ENCODE measurements around the gene DDX53. TPM values are rescaled to one million over a fixed set of nuclear protein-coding genes. Genes with fewer than 3 reads are reported as not detected.

The DDX53 gene
- total and polyA plus RNA-seq, 4 experiments from 2014 or later, result not detected

DNA sequence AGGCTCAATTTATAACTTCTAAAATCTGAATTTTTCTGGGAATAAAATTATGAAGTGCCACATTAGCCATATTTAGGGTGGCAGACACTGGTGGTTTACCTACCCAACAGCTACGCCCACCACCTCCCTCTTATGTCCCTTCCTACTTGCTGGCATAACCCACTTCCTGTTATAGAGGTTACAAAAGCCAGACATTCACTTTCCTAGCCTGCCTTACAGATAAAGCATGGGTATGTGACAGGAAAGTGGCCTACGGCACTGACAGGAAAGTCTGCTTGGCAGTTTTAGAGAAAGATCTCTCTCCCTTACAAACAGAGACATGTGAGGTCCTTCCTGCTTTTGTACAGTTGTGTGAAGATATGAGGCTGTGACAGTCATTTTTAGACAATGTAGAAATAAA lies 12.4 kb downstream of the DDX53 start:
- no peak for DNase-seq
- H3K27me3 ChIP-seq (ENCODE audit: insufficient read depth, low read length), result no peaks in the 10 kb centered on the region
- H3K4me3 ChIP-seq (ENCODE audit: low read length in 2 of 2), result no peak overlapping the region
- ChIA-PET POLR2A (ENCODE audit: partially characterized antibody) (no interaction called here), CTCF (ENCODE audit: partially characterized antibody) (no interaction called here)
- no peaks in the 10 kb centered on the region for H3K9me3 ChIP-seq (ENCODE audit: control insufficient read depth in 1 of 2, low read length in 2 of 2)
- Mint-ChIP-seq H3K36me3 (no peaks in the 10 kb centered on the region), H3K9me3 (peaks cover 0 to 7% (median 0%) of the 10 kb centered on the region in 8 donors), H3K27ac (no peak overlapping the region), H3K27me3 (no peaks in the 10 kb centered on the region), H3K4me1 (peaks cover 0 to 1% (median 0%) of the 10 kb centered on the region in 4 donors), H3K4me3 (no peak overlapping the region)
- H3K4me1 ChIP-seq (ENCODE audit: insufficient read depth, low read length), result no peaks in the 10 kb centered on the region
- no peaks in the 10 kb centered on the region for H3K36me3 ChIP-seq (ENCODE audit: insufficient read depth, low read length)
- intact Hi-C loops (cut with micrococcal nuclease), result no loop called here
- no peak overlapping the region for H3K27ac ChIP-seq (ENCODE audit: low read depth, low read length)

DNA sequence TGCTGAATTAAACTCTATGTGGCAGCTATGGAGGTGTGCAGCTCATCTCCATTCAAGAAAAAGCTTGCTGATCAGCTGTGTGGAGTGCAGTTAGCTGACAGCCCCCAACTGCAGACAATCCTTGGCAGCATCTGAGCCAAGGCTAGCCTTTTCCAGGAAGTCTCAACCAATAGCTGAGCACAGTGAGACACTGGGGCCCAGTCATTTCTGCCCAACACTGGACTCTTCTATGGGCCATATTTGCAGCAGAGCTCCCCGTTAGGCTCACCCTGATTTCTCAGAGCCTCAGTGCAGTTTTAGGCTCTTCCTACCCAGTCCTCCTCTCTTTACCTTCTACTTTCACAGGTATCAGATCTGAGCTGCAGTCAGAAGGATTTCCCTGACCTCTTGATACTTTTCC lies 12.9 kb downstream of the DDX53 start:
- Histone ChIP-seq H3K4me3 (ENCODE audit: low read length in 2 of 2) (no peak overlapping the region), H3K36me3 (ENCODE audit: insufficient read depth, low read length) (no peaks in the 10 kb centered on the region), H3K27me3 (ENCODE audit: insufficient read depth, low read length) (no peaks in the 10 kb centered on the region), H3K9me3 (ENCODE audit: control insufficient read depth in 1 of 2, low read length in 2 of 2) (no peaks in the 10 kb centered on the region), H3K4me1 (ENCODE audit: insufficient read depth, low read length) (no peaks in the 10 kb centered on the region), H3K27ac (ENCODE audit: low read depth, low read length) (no peak overlapping the region)
- ChIA-PET CTCF (ENCODE audit: partially characterized antibody) (no interaction called here), POLR2A (ENCODE audit: partially characterized antibody) (no interaction called here)
- Mint-ChIP-seq H3K27ac (no peak overlapping the region), H3K9me3 (peaks cover 0 to 2% (median 0%) of the 10 kb centered on the region in 8 donors), H3K4me3 (no peak overlapping the region), H3K36me3 (no peaks in the 10 kb centered on the region), H3K4me1 (peaks cover 0 to 1% (median 0%) of the 10 kb centered on the region in 4 donors), H3K27me3 (no peaks in the 10 kb centered on the region)
- DNase-seq, result no peak
- intact Hi-C loops (cut with micrococcal nuclease), result no loop called here

DNA sequence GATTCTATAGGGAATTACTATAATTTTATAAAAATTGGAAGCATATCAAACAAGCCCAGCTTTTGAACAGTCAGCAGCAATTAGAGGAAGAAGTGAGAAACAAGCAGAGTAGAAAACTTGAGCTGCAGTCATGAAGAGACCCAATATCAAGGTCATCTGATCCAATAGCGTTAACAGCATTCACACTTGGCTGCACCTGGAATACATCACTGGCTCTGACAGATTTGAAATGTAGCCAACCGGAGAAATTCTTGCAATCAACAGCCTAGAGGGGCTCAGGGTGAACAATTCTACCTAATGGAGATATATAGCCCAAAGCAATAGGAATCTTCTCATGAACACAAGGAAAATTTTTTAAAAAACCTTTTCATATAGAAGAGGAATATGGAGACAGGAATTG lies 13.6 kb downstream of the DDX53 start:
- H3K4me1 ChIP-seq (ENCODE audit: insufficient read depth, low read length), result no peaks in the 10 kb centered on the region
- no peak overlapping the region for H3K27ac ChIP-seq (ENCODE audit: low read depth, low read length)
- H3K27me3 Mint-ChIP-seq, result no peaks in the 10 kb centered on the region
- peaks cover 0 to 2% (median 0%) of the 10 kb centered on the region in 8 donors for H3K9me3 Mint-ChIP-seq
- POLR2A ChIA-PET (ENCODE audit: partially characterized antibody), result no interaction called here
- H3K4me3 Mint-ChIP-seq, result no peak overlapping the region
- DNase-seq, result no peak
- no peak overlapping the region for H3K4me3 ChIP-seq (ENCODE audit: low read length in 2 of 2)
- no peaks in the 10 kb centered on the region for H3K36me3 ChIP-seq (ENCODE audit: insufficient read depth, low read length)
- H3K9me3 ChIP-seq (ENCODE audit: control insufficient read depth in 1 of 2, low read length in 2 of 2), result no peaks in the 10 kb centered on the region
- H3K27ac Mint-ChIP-seq, result no peak overlapping the region
- intact Hi-C loops (cut with micrococcal nuclease), result no loop called here
- CTCF ChIA-PET (ENCODE audit: partially characterized antibody), result no interaction called here
- H3K36me3 Mint-ChIP-seq, result no peaks in the 10 kb centered on the region
- no peaks in the 10 kb centered on the region for H3K27me3 ChIP-seq (ENCODE audit: insufficient read depth, low read length)
- H3K4me1 Mint-ChIP-seq, result peaks cover 0 to 1% (median 0%) of the 10 kb centered on the region in 4 donors

DNA sequence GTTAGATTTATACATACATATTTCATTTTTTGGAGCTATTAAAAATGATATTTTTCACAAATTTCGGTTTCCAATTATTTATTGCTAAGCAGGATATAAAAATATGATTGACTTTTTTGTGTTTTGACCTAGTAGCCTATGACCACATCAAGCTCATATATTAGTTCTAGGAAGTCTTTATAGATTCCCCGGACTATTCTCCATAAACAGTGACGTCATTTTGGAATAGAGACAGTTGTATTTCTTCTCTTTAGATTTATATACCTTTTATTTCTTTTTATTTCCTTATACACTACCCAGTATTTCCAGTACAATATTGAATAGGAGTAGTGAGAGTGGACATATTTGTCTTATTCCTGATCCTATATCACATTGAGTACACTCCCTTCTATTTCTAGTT lies 31.8 kb downstream of the DDX53 start:
- CTCF ChIA-PET (ENCODE audit: partially characterized antibody), result no interaction called here
- Mint-ChIP-seq H3K27ac (no peak overlapping the region), H3K9me3 (peaks cover 0 to 4% (median 0%) of the 10 kb centered on the region in 8 donors)

DNA sequence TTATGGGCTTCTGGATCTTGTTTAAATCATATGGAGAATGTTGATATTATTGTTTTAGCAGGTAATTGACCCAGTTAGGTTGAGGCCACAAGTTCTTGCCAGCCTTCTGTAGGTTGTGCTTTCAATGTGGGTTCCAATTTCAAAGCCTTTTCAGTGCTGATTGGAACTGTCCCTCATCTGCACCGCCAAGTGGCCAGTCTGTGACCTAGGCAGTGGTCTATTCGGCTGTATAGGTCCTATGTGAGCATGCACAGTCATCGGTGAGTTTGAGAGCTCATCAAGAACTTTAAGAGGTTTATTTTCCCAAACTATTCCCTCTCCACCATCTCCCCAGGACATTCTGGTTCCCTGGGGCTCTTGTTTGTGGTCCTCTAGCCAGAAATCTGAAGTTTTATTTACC lies 35.7 kb downstream of the DDX53 start:
- no peak overlapping the region for H3K27ac ChIP-seq (ENCODE audit: low read depth, low read length)

More for the DNA sequence above, 31.8 kb downstream of the DDX53 start:
- Histone ChIP-seq H3K9me3 (ENCODE audit: control insufficient read depth in 1 of 2, low read length in 2 of 2) (no peaks in the 10 kb centered on the region), H3K36me3 (ENCODE audit: insufficient read depth, low read length) (no peaks in the 10 kb centered on the region), H3K4me3 (ENCODE audit: low read length in 2 of 2) (no peak overlapping the region), H3K27ac (ENCODE audit: low read depth, low read length) (no peak overlapping the region), H3K27me3 (ENCODE audit: insufficient read depth, low read length) (no peaks in the 10 kb centered on the region), H3K4me1 (ENCODE audit: insufficient read depth, low read length) (no peaks in the 10 kb centered on the region)
- H3K36me3 Mint-ChIP-seq, result no peaks in the 10 kb centered on the region
- no peak overlapping the region for H3K4me3 Mint-ChIP-seq
- no peaks in the 10 kb centered on the region for H3K4me1 Mint-ChIP-seq
- POLR2A ChIA-PET (ENCODE audit: partially characterized antibody), result no interaction called here
- H3K27me3 Mint-ChIP-seq, result no peaks in the 10 kb centered on the region
- intact Hi-C loops (cut with micrococcal nuclease), result no loop called here
- DNase-seq, result no peak

DNA sequence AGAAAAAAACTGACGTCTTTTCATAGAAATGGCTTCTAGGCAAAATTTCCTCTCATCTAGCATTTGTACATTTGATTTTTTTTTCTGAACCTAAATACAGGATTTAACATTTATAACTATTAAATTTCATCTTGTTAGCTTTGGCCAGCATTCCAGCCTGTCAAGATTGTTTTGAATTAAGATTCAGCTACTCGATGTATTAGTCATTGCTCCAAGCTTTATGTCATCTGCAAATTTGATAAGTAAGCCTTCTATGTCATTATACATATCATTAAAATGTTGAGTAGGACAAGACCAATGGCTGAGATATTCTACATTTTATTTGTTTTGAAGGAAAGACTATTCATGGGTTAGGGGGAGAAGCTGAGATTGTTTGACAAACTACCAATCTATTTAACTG lies 46.7 kb downstream of the DDX53 start:
- peaks cover 0 to 2% (median 0%) of the 10 kb centered on the region in 8 donors for H3K9me3 Mint-ChIP-seq
- no peaks in the 10 kb centered on the region for H3K36me3 Mint-ChIP-seq
- Histone ChIP-seq H3K27ac (ENCODE audit: low read depth, low read length) (no peak overlapping the region), H3K9me3 (ENCODE audit: control insufficient read depth in 1 of 2, low read length in 2 of 2) (no peaks in the 10 kb centered on the region), H3K36me3 (ENCODE audit: insufficient read depth, low read length) (no peaks in the 10 kb centered on the region), H3K4me3 (ENCODE audit: low read length in 2 of 2) (no peak overlapping the region), H3K27me3 (ENCODE audit: insufficient read depth, low read length) (no peaks in the 10 kb centered on the region), H3K4me1 (ENCODE audit: insufficient read depth, low read length) (no peaks in the 10 kb centered on the region)
- ChIA-PET CTCF (ENCODE audit: partially characterized antibody) (no interaction called here), POLR2A (ENCODE audit: partially characterized antibody) (no interaction called here)
- H3K27me3 Mint-ChIP-seq, result no peaks in the 10 kb centered on the region
- H3K27ac Mint-ChIP-seq, result no peak overlapping the region
- intact Hi-C loops (cut with micrococcal nuclease), result no loop called here
- no peak overlapping the region for H3K4me3 Mint-ChIP-seq
- H3K4me1 Mint-ChIP-seq, result no peaks in the 10 kb centered on the region
- no peak for DNase-seq

More for the DNA sequence above, 35.7 kb downstream of the DDX53 start:
- POLR2A ChIA-PET (ENCODE audit: partially characterized antibody), result no interaction called here
- CTCF ChIA-PET (ENCODE audit: partially characterized antibody), result no interaction called here
- H3K36me3 Mint-ChIP-seq, result no peaks in the 10 kb centered on the region
- no peak overlapping the region for H3K4me3 Mint-ChIP-seq
- Histone ChIP-seq H3K4me1 (ENCODE audit: insufficient read depth, low read length) (no peaks in the 10 kb centered on the region), H3K27me3 (ENCODE audit: insufficient read depth, low read length) (no peaks in the 10 kb centered on the region), H3K4me3 (ENCODE audit: low read length in 2 of 2) (no peak overlapping the region), H3K36me3 (ENCODE audit: insufficient read depth, low read length) (no peaks in the 10 kb centered on the region), H3K9me3 (ENCODE audit: control insufficient read depth in 1 of 2, low read length in 2 of 2) (no peaks in the 10 kb centered on the region)
- H3K27me3 Mint-ChIP-seq, result no peaks in the 10 kb centered on the region
- intact Hi-C loops (cut with micrococcal nuclease), result no loop called here
- H3K9me3 Mint-ChIP-seq, result peaks cover 0 to 4% (median 0%) of the 10 kb centered on the region in 8 donors
- H3K4me1 Mint-ChIP-seq, result no peaks in the 10 kb centered on the region
- no peak for DNase-seq
- no peak overlapping the region for H3K27ac Mint-ChIP-seq

DNA sequence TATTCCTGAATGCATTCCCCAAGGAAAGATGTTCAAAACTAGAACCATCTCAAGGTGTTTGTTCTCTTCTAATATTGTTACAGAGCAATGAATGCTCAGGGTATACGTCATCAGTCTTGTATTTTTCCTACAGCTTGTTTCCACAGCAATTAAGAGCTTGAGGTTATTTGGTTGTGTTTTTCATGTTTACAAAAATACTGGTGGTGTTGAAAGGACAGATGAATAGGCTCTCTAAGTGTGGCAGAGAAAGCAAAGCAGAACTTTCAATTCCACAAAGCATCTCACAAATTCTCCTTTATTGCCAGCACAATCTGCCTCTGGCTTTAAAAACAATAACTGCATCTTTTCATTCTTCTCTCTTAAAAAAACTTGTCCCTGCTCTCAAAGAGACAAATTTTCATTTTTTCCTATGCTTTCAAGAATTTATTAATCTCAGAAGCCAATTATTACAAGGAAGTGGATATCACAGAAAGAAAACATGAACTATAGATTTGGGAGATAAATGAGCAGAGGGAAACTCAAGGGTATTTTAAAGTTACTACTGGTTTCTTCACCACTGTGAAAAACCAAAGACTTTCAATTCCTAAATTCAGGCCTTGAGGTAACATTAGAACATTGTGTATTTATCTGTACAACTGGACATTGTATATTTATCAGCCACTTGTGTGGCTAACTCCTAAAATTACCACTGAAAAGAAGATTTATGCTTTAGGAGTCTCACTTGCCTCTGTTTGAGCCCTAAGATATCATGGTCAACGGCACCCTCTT lies 49.2 kb downstream of the DDX53 start:
- H3K9me3 ChIP-seq (ENCODE audit: control insufficient read depth in 1 of 2, low read length in 2 of 2), result no peaks in the 10 kb centered on the region
- Mint-ChIP-seq H3K9me3 (peaks cover 0 to 2% (median 0%) of the 10 kb centered on the region in 8 donors), H3K27ac (no peak overlapping the region), H3K4me3 (no peak overlapping the region), H3K4me1 (no peaks in the 10 kb centered on the region), H3K27me3 (no peaks in the 10 kb centered on the region), H3K36me3 (no peaks in the 10 kb centered on the region)
- intact Hi-C loops (cut with micrococcal nuclease), result no loop called here
- ChIA-PET CTCF (ENCODE audit: partially characterized antibody) (no interaction called here), POLR2A (ENCODE audit: partially characterized antibody) (no interaction called here)
- H3K27me3 ChIP-seq (ENCODE audit: insufficient read depth, low read length), result no peaks in the 10 kb centered on the region
- H3K27ac ChIP-seq (ENCODE audit: low read depth, low read length), result no peak overlapping the region
- no peaks in the 10 kb centered on the region for H3K4me1 ChIP-seq (ENCODE audit: insufficient read depth, low read length)
- no peaks in the 10 kb centered on the region for H3K36me3 ChIP-seq (ENCODE audit: insufficient read depth, low read length)
- DNase-seq, result no peak
- H3K4me3 ChIP-seq (ENCODE audit: low read length in 2 of 2), result no peak overlapping the region
